HG02885 (cell line): ENCODE data around the gene ADD1.

Experiments
- ATAC-seq: cut with Tn5 transposase; IDR thresholded peaks from one replicate; pipeline ENCODE4 v1.9.1; 2021; ENCODE audit warnings: mild to moderate bottlenecking; ENCODE audit not compliant: unreplicated experiment, poor library complexity

Gene ADD1

GRCh38 chr4:2819244-2820215 lies 24.1 kb upstream of the ADD1 start:
- no peak for ATAC-seq

GRCh38 chr4:2820216-2820982 lies 23.2 kb upstream of the ADD1 start:
- no peak for ATAC-seq

GRCh38 chr4:2822461-2823300 lies 21.0 kb upstream of the ADD1 start:
- no peak for ATAC-seq

- ATAC-seq = no peak
Measured at GRCh38 chr4:2823301-2823670, 20.4 kb upstream of the ADD1 start.

- ATAC-seq = no peak
Measured at GRCh38 chr4:2823671-2824328, 19.8 kb upstream of the ADD1 start.

- ATAC-seq = no peak
Measured at GRCh38 chr4:2824329-2824835, 19.3 kb upstream of the ADD1 start.

GRCh38 chr4:2824836-2825381 lies 18.7 kb upstream of the ADD1 start:
- no peak for ATAC-seq

- no peak for ATAC-seq
Measured at GRCh38 chr4:2825740-2826139, 17.9 kb upstream of the ADD1 start.

GRCh38 chr4:2827071-2827873 lies 16.4 kb upstream of the ADD1 start:
- ATAC-seq = no peak

- ATAC-seq = no peak
Measured at GRCh38 chr4:2827874-2828751, 15.5 kb upstream of the ADD1 start.

GRCh38 chr4:2828758-2829181 lies 14.9 kb upstream of the ADD1 start:
- no peak for ATAC-seq

GRCh38 chr4:2829321-2829932 lies 14.2 kb upstream of the ADD1 start:
- no peak for ATAC-seq

- ATAC-seq = no peak
Measured at GRCh38 chr4:2829933-2830451, 13.7 kb upstream of the ADD1 start.

- no peak for ATAC-seq
Measured at GRCh38 chr4:2830632-2831610, 12.7 kb upstream of the ADD1 start.

GRCh38 chr4:2831611-2832308 lies 11.9 kb upstream of the ADD1 start:
- ATAC-seq = no peak
